ENCODE measurements around the gene SCAF11. TPM values are rescaled to one million over a fixed set of nuclear protein-coding genes. Genes with fewer than 3 reads are reported as not detected.

Gene SCAF11
- total RNA-seq, 1 experiment from 2014 or later, result 79.8 TPM

DNA sequence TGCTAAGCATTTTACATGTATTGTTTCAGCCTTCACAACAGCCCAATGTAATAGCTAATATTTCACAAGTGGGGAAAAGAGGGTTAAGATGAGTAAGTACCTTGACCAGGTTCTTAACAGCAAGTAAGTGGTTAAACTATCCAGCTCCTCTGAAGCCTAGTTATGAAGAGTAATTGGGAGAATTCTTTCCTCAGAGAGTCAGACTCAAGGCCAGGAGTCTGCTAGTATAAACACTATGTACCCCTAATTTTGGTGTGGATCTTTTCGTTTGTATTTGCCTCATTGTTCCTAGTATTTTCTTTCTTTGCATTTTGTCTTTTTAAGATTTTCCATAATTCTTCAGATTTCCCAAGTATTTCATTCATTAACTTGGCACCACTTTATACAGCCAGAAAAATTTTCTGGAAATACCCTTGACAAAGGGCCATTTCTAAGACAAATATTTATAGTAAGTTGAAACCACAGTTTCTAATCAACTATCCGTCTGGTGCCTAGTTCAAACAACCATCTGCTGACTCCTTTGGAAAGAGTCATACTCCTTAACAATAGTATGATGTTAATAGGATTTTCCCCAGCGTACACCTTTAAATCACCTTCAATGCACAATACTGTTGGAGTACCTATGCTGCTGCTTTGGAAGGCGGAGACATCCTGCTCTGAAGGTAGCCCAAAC lies 81.2 kb downstream of the SCAF11 start:
- intact Hi-C loops (cut with micrococcal nuclease), result no loop called here
- DNase-seq (ENCODE audit: low read depth, low spot score) (no peak), ATAC-seq (no peak)
- no peak overlapping the region for H3K4me2 ChIP-seq (ENCODE audit: low read length)
- no peak for TF ChIP-seq JUND (IDR thresholded peaks at IDR 0.05)
- TF ChIP-seq RAD21 (IDR thresholded peaks at IDR 0.05; ENCODE audit: low read depth), result no peak
- TF ChIP-seq EZH2 (IDR thresholded peaks at IDR 0.05), result no peak
- TF ChIP-seq ATF3 (IDR thresholded peaks at IDR 0.05), result no peak
- no peak for TF ChIP-seq SRF (IDR thresholded peaks at IDR 0.05; ENCODE audit: low read depth)
- no peak for TF ChIP-seq EZH2phosphoT487 (IDR thresholded peaks at IDR 0.05; ENCODE audit: borderline replicate concordance)
- TF ChIP-seq ZNF274 (IDR thresholded peaks at IDR 0.05; ENCODE audit: low read depth, low read length), result no peak
- TF ChIP-seq, protein P1, sequence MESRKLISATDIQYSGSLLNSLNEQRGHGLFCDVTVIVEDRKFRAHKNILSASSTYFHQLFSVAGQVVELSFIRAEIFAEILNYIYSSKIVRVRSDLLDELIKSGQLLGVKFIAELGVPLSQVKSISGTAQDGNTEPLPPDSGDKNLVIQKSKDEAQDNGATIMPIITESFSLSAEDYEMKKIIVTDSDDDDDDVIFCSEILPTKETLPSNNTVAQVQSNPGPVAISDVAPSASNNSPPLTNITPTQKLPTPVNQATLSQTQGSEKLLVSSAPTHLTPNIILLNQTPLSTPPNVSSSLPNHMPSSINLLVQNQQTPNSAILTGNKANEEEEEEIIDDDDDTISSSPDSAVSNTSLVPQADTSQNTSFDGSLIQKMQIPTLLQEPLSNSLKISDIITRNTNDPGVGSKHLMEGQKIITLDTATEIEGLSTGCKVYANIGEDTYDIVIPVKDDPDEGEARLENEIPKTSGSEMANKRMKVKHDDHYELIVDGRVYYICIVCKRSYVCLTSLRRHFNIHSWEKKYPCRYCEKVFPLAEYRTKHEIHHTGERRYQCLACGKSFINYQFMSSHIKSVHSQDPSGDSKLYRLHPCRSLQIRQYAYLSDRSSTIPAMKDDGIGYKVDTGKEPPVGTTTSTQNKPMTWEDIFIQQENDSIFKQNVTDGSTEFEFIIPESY (IDR thresholded peaks at IDR 0.05; ENCODE audit: extremely low read depth, insufficient replicate concordance, low read length), result no peak
- no peak for TF ChIP-seq ELF1 (IDR thresholded peaks at IDR 0.05; ENCODE audit: borderline replicate concordance, low read depth)
- TF ChIP-seq CEBPB (IDR thresholded peaks at IDR 0.05; ENCODE audit: low read depth), result no peak
- no peak for TF ChIP-seq SP1 (IDR thresholded peaks at IDR 0.05; ENCODE audit: low read depth)
- no peak for TF ChIP-seq FOSL1 (IDR thresholded peaks at IDR 0.05; ENCODE audit: low read depth)
- TF ChIP-seq TCF7L2 (IDR thresholded peaks at IDR 0.05; ENCODE audit: borderline replicate concordance, extremely low read depth, insufficient read depth, insufficient read length), result no peak
- no peak for TF ChIP-seq YY1 (IDR thresholded peaks at IDR 0.05; ENCODE audit: extremely low read depth, insufficient replicate concordance, low read depth, low read length)
- no peak for TF ChIP-seq REST (IDR thresholded peaks at IDR 0.05; ENCODE audit: low read depth)
- no peak for TF ChIP-seq ZFX (IDR thresholded peaks at IDR 0.05)
- ChIA-PET RAD21 (ENCODE audit: low non-redundant PET in 1 of 2, low total read pairs in 2 of 2, uncharacterized antibody in 2 of 2, unreplicated experiment in 2 of 2) (no interaction called here), CTCF (no interaction called here), POLR2A (no interaction called here)
- no TSS peak for BruUV-seq (replicated peaks)
- no peaks in the 10 kb centered on the region for H3K27me3 ChIP-seq (ENCODE audit: insufficient read depth, low read length)
- H3K4me3 ChIP-seq (replicated peaks in 1 of 2; ENCODE audit: low read depth in 1 of 2, low read length in 2 of 2), result no peak overlapping the region
- H3K4me1 ChIP-seq (ENCODE audit: control insufficient read depth in 1 of 2, insufficient read depth in 2 of 2, low read length in 2 of 2), result no peaks in the 10 kb centered on the region
- H3K9ac ChIP-seq (ENCODE audit: low read length), result no peak overlapping the region
- no peaks in the 10 kb centered on the region for H3K9me3 ChIP-seq (ENCODE audit: control insufficient read depth in 1 of 2, insufficient read depth in 1 of 2, low read depth in 1 of 2, low read length in 2 of 2)
- no peaks in the 10 kb centered on the region for H3K79me2 ChIP-seq (ENCODE audit: insufficient read depth, low read length)
- H3K27ac ChIP-seq (ENCODE audit: low read depth, low read length), result no peak overlapping the region
- H2AFZ ChIP-seq (ENCODE audit: low read depth, low read length, poor library complexity, severe bottlenecking), result no peak overlapping the region
- H3K36me3 ChIP-seq (ENCODE audit: control insufficient read depth in 1 of 2, insufficient read depth in 2 of 2, low read length in 2 of 2), result peaks cover 0 to 6% of the 10 kb centered on the region in 2 experiments; a peak in 1 of 4 replicates
- H4K20me1 ChIP-seq (ENCODE audit: insufficient read depth), result no peaks in the 10 kb centered on the region
- H3K9me2 ChIP-seq (ENCODE audit: insufficient read depth), result no peaks in the 10 kb centered on the region

All from HCT116 (cell line).